Fibroblast of lung (primary cell): ENCODE results near the gene CHMP2A. TPM values are rescaled to one million over a fixed set of nuclear protein-coding genes. Genes with fewer than 3 reads are reported as not detected.

Experiments used
- DNase-seq, 2 donors: peaks; one replicate each; pipeline versions ENCODE4 v3.0.0 to v3.0.0-alpha.2; 2010; ENCODE audit warnings: low read depth in 2 of 2
- H2AFZ ChIP-seq: 2 replicates; pipeline ENCODE4 v1.5.1; 2012; ENCODE audit warnings: low read length, control low read depth, inconsistent platforms
- H3K27ac ChIP-seq: 2 replicates; pipeline ENCODE4 v1.5.1; 2011; ENCODE audit warnings: low read length, control low read depth; ENCODE audit not compliant: insufficient read depth
- H3K27me3 ChIP-seq: 2 replicates; pipeline ENCODE4 v1.5.1; 2011; ENCODE audit warnings: mild to moderate bottlenecking, low read length; ENCODE audit not compliant: control insufficient read depth, insufficient read depth
- H3K36me3 ChIP-seq: 2 replicates; pipeline ENCODE4 v1.5.1; 2011; ENCODE audit warnings: low read length; ENCODE audit not compliant: control insufficient read depth, insufficient read depth
- H3K4me1 ChIP-seq: 2 replicates; pipeline ENCODE4 v1.5.1; 2011; ENCODE audit warnings: low read length; ENCODE audit not compliant: control insufficient read depth, insufficient read depth; ENCODE audit errors: extremely low read depth
- H3K4me2 ChIP-seq: 2 replicates; pipeline ENCODE4 v1.5.1; 2011; ENCODE audit warnings: low read length, control low read depth; ENCODE audit not compliant: insufficient read depth; ENCODE audit errors: extremely low read depth
- H3K4me3 ChIP-seq, 4 experiments: fragments of 200-600 bp in 1 of 4; sonication (generic) in 1 of 4; replicated peaks in 1 of 4; 2 replicates each; pipeline ENCODE4 v1.5.1; 2011 to 2016; ENCODE audit warnings: low read length in 4 of 4, low read depth in 3 of 4, mild to moderate bottlenecking in 3 of 4, control low read depth in 2 of 4, inconsistent platforms in 1 of 4, mixed read lengths in 1 of 4; ENCODE audit not compliant: insufficient read depth in 1 of 4; ENCODE audit errors: control extremely low read depth in 1 of 4
- H3K79me2 ChIP-seq: 2 replicates; pipeline ENCODE4 v1.5.1; 2012; ENCODE audit warnings: mild to moderate bottlenecking, low read length, inconsistent platforms; ENCODE audit not compliant: control insufficient read depth, insufficient read depth
- H3K9ac ChIP-seq: 2 replicates; pipeline ENCODE4 v1.5.1; 2011; ENCODE audit warnings: mild to moderate bottlenecking, low read length, control low read depth; ENCODE audit not compliant: insufficient read depth
- H3K9me3 ChIP-seq: 2 replicates; pipeline ENCODE4 v1.5.1; 2012; ENCODE audit warnings: low read depth, low read length; ENCODE audit not compliant: control insufficient read depth, insufficient read depth
- H4K20me1 ChIP-seq: 2 replicates; pipeline ENCODE4 v1.5.1; 2011; ENCODE audit warnings: low read length; ENCODE audit not compliant: control insufficient read depth, insufficient read depth; ENCODE audit errors: extremely low read depth
- CTCF ChIP-seq, 2 donors: IDR thresholded peaks in 1 of 2; conservative IDR thresholded peaks in 1 of 2; 1 replicate in 1 of 2; 2 replicates in 1 of 2; pipeline ENCODE4 v1.5.1; 2011 to 2012; ENCODE audit warnings: low read length in 2 of 2, control low read depth in 1 of 2, inconsistent platforms in 1 of 2, low read depth in 1 of 2, mild to moderate bottlenecking in 1 of 2
- EZH2 ChIP-seq: IDR thresholded peaks from 2 replicates; pipeline ENCODE4 v1.5.1; 2012; ENCODE audit warnings: low read length, control low read depth, mild to moderate bottlenecking; ENCODE audit errors: missing control alignments
- polyA plus RNA-seq, 2 donors: library from polyadenylated mRNA; depleted of rRNA in 1 of 2; stranded (reverse) in 1 of 2; unstranded in 1 of 2; fragments of >200 nt; gene quantifications; 2 replicates each; pipeline ENCODE4 v1.2.1, GENCODE V29; 2011 to 2012; ENCODE audit warnings: missing spikeins in 1 of 2
- total RNA-seq: library from RNA; depleted of rRNA; stranded (reverse); fragments of >200 nt; gene quantifications from 2 replicates; pipeline ENCODE4 v1.2.1, GENCODE V29; 2014

CHMP2A gene
- total and polyA plus RNA-seq, 2 donors (not counting 1 experiment from before 2014, with no cell fraction given) = 146 to 215 TPM

GRCh38 chr19:58570770-58571574 lies 16.1 kb upstream of the CHMP2A start:
- Histone ChIP-seq H4K20me1 (no peaks in the 10 kb centered on the region), H3K27ac (no peak overlapping the region), H3K27me3 (no peaks in the 10 kb centered on the region), H3K4me3 (no peak overlapping the region), H3K9me3 (no peaks in the 10 kb centered on the region), H3K4me2 (no peak overlapping the region), H3K36me3 (peaks cover 14% of the 10 kb centered on the region), H3K4me1 (peaks cover 11% of the 10 kb centered on the region), H3K79me2 (peaks cover 5% of the 10 kb centered on the region), H3K9ac (no peak overlapping the region), H2AFZ (no peak overlapping the region)
- TF ChIP-seq EZH2 (no peak), CTCF (conservative IDR thresholded peaks at IDR 0.05 in 1 of 2, IDR thresholded peaks at IDR 0.05 in 1 of 2; ENCODE audit: low read depth in 1 of 2, low read length in 2 of 2) (no peak)
- DNase-seq = no peak

GRCh38 chr19:58569943-58570670 lies 15.2 kb upstream of the CHMP2A start:
- no peaks in the 10 kb centered on the region for H4K20me1 ChIP-seq
- peaks cover 3% of the 10 kb centered on the region for H3K79me2 ChIP-seq
- H2AFZ ChIP-seq = no peak overlapping the region
- no peaks in the 10 kb centered on the region for H3K9me3 ChIP-seq
- H3K9ac ChIP-seq = no peak overlapping the region
- H3K36me3 ChIP-seq = peaks cover 14% of the 10 kb centered on the region
- H3K4me1 ChIP-seq = peaks cover 11% of the 10 kb centered on the region
- no peaks in the 10 kb centered on the region for H3K27me3 ChIP-seq
- H3K4me3 ChIP-seq = no peak overlapping the region
- H3K4me2 ChIP-seq = no peak overlapping the region
- no peak for TF ChIP-seq EZH2
- TF ChIP-seq CTCF (conservative IDR thresholded peaks at IDR 0.05 in 1 of 2, IDR thresholded peaks at IDR 0.05 in 1 of 2; ENCODE audit: low read depth in 1 of 2, low read length in 2 of 2) = no peak
- H3K27ac ChIP-seq = no peak overlapping the region
- no peak for DNase-seq

- no peak for TF ChIP-seq CTCF (conservative IDR thresholded peaks at IDR 0.05 in 1 of 2, IDR thresholded peaks at IDR 0.05 in 1 of 2; ENCODE audit: low read depth in 1 of 2, low read length in 2 of 2)
- no peak for TF ChIP-seq EZH2
- peaks cover 14% of the 10 kb centered on the region for H3K36me3 ChIP-seq
- no peak overlapping the region for H3K27ac ChIP-seq
- H2AFZ ChIP-seq = no peak overlapping the region
- H3K4me2 ChIP-seq = no peak overlapping the region
- no peak overlapping the region for H3K9ac ChIP-seq
- H4K20me1 ChIP-seq = no peaks in the 10 kb centered on the region
- H3K4me3 ChIP-seq = no peak overlapping the region
- no peaks in the 10 kb centered on the region for H3K9me3 ChIP-seq
- H3K4me1 ChIP-seq = peaks cover 10% of the 10 kb centered on the region
- peaks cover 3% of the 10 kb centered on the region for H3K79me2 ChIP-seq
- DNase-seq = no peak
- no peaks in the 10 kb centered on the region for H3K27me3 ChIP-seq
These were observed 14.5 kb upstream of the CHMP2A start for GRCh38 chr19:58569191-58569942.
